ENCODE results near the gene SLC22A8.

DNA sequence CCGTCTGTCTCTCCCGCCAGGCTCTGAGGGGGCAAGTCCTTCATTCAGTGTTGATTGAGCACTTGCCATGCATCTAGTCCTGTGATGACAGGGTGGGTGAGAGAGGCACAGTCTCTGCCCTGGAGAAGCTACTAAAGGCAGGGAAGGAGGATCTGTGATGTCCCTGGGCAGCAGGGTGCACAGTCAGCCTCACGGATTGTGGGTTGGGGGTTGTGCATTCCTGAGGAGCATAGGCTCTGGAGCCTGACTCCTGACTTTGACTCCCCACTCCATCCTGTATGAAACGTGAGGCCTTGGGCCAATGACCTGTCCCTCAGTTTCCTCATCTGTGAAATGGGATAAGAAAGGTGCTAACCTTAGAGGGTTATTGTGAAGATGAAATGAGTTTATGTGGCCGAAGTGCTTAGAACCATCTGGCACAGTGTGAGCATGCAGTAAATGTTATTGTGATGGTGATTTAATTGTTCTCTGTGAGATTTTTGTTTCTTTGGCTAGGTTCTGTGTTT, 4.7 kb downstream of the SLC22A8 start:
- TF ChIP-seq CTCF (IDR thresholded peaks at IDR 0.05) = no peak
- TF ChIP-seq POLR2A (IDR thresholded peaks at IDR 0.05) = no peak

All from lower leg skin (tissue), 3 donors.